ENCODE measurements around the gene YPEL5.

DNA sequence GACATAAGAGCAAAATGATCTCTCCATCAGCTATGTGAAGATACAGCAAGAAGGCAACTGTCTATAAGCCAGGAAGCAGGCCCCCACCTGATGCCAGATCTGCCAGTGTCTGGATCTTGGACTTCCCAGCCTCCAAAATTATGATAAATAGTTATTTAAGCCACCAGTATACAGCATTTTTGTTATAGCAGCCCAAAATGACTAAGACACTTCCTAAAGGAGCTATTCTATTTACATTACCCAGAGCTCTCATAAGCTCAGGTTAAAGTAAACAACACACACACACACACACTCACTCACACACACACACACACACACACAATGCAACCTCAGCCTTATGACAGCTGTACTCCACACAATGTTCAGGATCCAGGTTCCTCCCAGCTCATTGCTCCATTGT lies 5.7 kb upstream of the YPEL5 start:
- TF ChIP-seq, protein P1, sequence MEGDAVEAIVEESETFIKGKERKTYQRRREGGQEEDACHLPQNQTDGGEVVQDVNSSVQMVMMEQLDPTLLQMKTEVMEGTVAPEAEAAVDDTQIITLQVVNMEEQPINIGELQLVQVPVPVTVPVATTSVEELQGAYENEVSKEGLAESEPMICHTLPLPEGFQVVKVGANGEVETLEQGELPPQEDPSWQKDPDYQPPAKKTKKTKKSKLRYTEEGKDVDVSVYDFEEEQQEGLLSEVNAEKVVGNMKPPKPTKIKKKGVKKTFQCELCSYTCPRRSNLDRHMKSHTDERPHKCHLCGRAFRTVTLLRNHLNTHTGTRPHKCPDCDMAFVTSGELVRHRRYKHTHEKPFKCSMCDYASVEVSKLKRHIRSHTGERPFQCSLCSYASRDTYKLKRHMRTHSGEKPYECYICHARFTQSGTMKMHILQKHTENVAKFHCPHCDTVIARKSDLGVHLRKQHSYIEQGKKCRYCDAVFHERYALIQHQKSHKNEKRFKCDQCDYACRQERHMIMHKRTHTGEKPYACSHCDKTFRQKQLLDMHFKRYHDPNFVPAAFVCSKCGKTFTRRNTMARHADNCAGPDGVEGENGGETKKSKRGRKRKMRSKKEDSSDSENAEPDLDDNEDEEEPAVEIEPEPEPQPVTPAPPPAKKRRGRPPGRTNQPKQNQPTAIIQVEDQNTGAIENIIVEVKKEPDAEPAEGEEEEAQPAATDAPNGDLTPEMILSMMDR (IDR thresholded peaks at IDR 0.05), result no peak
- TF ChIP-seq CBX2 (IDR thresholded peaks at IDR 0.05; ENCODE audit: borderline replicate concordance, low read depth) (no peak), MYC (IDR thresholded peaks at IDR 0.05; ENCODE audit: borderline replicate concordance, low read length) (no peak), SMC3 (IDR thresholded peaks at IDR 0.05) (no peak), EHF (CRISPR knock-in tag; IDR thresholded peaks at IDR 0.05) (no peak), RFX5 (IDR thresholded peaks at IDR 0.05) (no peak), POLR2A (IDR thresholded peaks at IDR 0.05; ENCODE audit: low read length) (no peak)
- TF ChIP-seq, protein P2, sequence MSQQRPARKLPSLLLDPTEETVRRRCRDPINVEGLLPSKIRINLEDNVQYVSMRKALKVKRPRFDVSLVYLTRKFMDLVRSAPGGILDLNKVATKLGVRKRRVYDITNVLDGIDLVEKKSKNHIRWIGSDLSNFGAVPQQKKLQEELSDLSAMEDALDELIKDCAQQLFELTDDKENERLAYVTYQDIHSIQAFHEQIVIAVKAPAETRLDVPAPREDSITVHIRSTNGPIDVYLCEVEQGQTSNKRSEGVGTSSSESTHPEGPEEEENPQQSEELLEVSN (IDR thresholded peaks at IDR 0.05; ENCODE audit: borderline replicate concordance, low read depth), result no peak
- TF ChIP-seq, protein P3, sequence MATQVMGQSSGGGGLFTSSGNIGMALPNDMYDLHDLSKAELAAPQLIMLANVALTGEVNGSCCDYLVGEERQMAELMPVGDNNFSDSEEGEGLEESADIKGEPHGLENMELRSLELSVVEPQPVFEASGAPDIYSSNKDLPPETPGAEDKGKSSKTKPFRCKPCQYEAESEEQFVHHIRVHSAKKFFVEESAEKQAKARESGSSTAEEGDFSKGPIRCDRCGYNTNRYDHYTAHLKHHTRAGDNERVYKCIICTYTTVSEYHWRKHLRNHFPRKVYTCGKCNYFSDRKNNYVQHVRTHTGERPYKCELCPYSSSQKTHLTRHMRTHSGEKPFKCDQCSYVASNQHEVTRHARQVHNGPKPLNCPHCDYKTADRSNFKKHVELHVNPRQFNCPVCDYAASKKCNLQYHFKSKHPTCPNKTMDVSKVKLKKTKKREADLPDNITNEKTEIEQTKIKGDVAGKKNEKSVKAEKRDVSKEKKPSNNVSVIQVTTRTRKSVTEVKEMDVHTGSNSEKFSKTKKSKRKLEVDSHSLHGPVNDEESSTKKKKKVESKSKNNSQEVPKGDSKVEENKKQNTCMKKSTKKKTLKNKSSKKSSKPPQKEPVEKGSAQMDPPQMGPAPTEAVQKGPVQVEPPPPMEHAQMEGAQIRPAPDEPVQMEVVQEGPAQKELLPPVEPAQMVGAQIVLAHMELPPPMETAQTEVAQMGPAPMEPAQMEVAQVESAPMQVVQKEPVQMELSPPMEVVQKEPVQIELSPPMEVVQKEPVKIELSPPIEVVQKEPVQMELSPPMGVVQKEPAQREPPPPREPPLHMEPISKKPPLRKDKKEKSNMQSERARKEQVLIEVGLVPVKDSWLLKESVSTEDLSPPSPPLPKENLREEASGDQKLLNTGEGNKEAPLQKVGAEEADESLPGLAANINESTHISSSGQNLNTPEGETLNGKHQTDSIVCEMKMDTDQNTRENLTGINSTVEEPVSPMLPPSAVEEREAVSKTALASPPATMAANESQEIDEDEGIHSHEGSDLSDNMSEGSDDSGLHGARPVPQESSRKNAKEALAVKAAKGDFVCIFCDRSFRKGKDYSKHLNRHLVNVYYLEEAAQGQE (IDR thresholded peaks at IDR 0.05), result no peak
